PC-3 (cell line): ENCODE data around the gene C10orf95. TPM values are rescaled to one million over a fixed set of nuclear protein-coding genes. Genes with fewer than 3 reads are reported as not detected.

Experiments used
- ATAC-seq: fragments of 200-7000 bp; cut with Tn5 transposase; 2 replicates; pipeline ENCODE4 v1.9.1; 2020; ENCODE audit warnings: mild to moderate bottlenecking, moderate library complexity
- BruUV-seq: library from RNA; stranded (reverse); fragments of 400-500 nt; replicated peaks from 2 replicates; lab custom pipeline; 2021; lab: Mats Ljungman, UMichigan
- CTCF ChIA-PET: fragments of 300-600 bp; sonication (Branson Sonifier 250); formaldehyde crosslinking; loops from one replicate; lab custom pipeline; 2022; ENCODE audit warnings: antibody characterized with exemption; lab: Charles Lee
- POLR2A ChIA-PET: fragments of 300-600 bp; sonication (Branson Sonifier 250); formaldehyde crosslinking; loops from one replicate; lab custom pipeline; 2022; ENCODE audit warnings: antibody characterized with exemption; ENCODE audit not compliant: unreplicated experiment; lab: Charles Lee
- DNase-seq: peaks from one replicate; pipeline ENCODE4 v3.0.0-alpha.2; 2015
- H2AFZ ChIP-seq: fragments of 300-600 bp; sonication (generic); 2 replicates; pipeline ENCODE4 v1.6.0; 2016; ENCODE audit warnings: antibody characterized with exemption, low read length
- H3F3A ChIP-seq: fragments of 300-600 bp; sonication (generic); one replicate; pipeline ENCODE4 v1.6.0; 2017; ENCODE audit warnings: antibody characterized with exemption, low read length, control low read depth, mild to moderate bottlenecking; ENCODE audit not compliant: unreplicated experiment
- H3K27ac ChIP-seq: fragments of 300-600 bp; sonication (generic); 2 replicates; pipeline ENCODE4 v1.5.1; 2016; ENCODE audit warnings: mild to moderate bottlenecking, low read length
- H3K27me3 ChIP-seq: fragments of 300-600 bp; sonication (generic); 2 replicates; pipeline ENCODE4 v1.6.1; 2016; ENCODE audit warnings: low read length, mixed read lengths
- H3K36me3 ChIP-seq: fragments of 300-600 bp; sonication (generic); 2 replicates; pipeline ENCODE4 v1.6.1; 2016; ENCODE audit warnings: low read depth, mixed run types, low read length, mixed read lengths
- H3K4me1 ChIP-seq: fragments of 300-600 bp; sonication (generic); 2 replicates; pipeline ENCODE4 v1.5.1; 2016; ENCODE audit warnings: low read length; ENCODE audit not compliant: insufficient read depth
- H3K4me2 ChIP-seq: fragments of 300-600 bp; sonication (generic); 2 replicates; pipeline ENCODE4 v1.6.0; 2016; ENCODE audit warnings: low read length
- H3K4me3 ChIP-seq: fragments of 300-600 bp; sonication (generic); 2 replicates; pipeline ENCODE4 v1.5.1; 2016; ENCODE audit warnings: mild to moderate bottlenecking, low read length, mixed read lengths
- H3K79me2 ChIP-seq: fragments of 300-600 bp; sonication (generic); 2 replicates; pipeline ENCODE4 v1.6.1; 2017; ENCODE audit warnings: low read length, mixed read lengths
- H3K9ac ChIP-seq: fragments of 300-600 bp; sonication (generic); 2 replicates; pipeline ENCODE4 v1.6.0; 2016; ENCODE audit warnings: mild to moderate bottlenecking, low read length
- H3K9me2 ChIP-seq: fragments of 300-600 bp; sonication (generic); replicated peaks from 2 replicates; pipeline ENCODE4 v1.6.1; 2016; ENCODE audit warnings: mixed run types, low read length, mixed read lengths
- H3K9me3 ChIP-seq: fragments of 300-600 bp; sonication (generic); 2 replicates; pipeline ENCODE4 v1.6.1; 2016; ENCODE audit warnings: low read length, mixed read lengths
- H4K20me1 ChIP-seq: fragments of 300-600 bp; sonication (generic); 2 replicates; pipeline ENCODE4 v1.6.1; 2016; ENCODE audit warnings: low read length, mixed read lengths
- CTCF ChIP-seq: fragments of 300-600 bp; sonication (generic); conservative IDR thresholded peaks from 2 replicates; pipeline ENCODE4 v1.5.1; 2017; ENCODE audit warnings: antibody characterized with exemption, low read depth, mild to moderate bottlenecking, low read length
- EZH2 ChIP-seq: fragments of 300-600 bp; sonication (generic); IDR thresholded peaks from one replicate; pipeline ENCODE4 v1.6.1; 2017; ENCODE audit warnings: antibody characterized with exemption, mild to moderate bottlenecking, low read length; ENCODE audit not compliant: unreplicated experiment
- EZH2phosphoT487 ChIP-seq: fragments of 300-600 bp; sonication (generic); IDR thresholded peaks from 2 replicates; pipeline ENCODE4 v1.6.1; 2018; ENCODE audit warnings: mild to moderate bottlenecking, antibody characterized with exemption, low read length, borderline replicate concordance
- intact Hi-C: fragments of 100-400 bp; cut with micrococcal nuclease; formaldehyde crosslinking; loops from 2 replicates; pipeline ENCODE4 v1.9.0; 2023
- total RNA-seq: library from RNA; depleted of rRNA; stranded (reverse); fragments of >200 nt; gene quantifications from 2 replicates; pipeline ENCODE4 v1.2.3, GENCODE V29; 2014

C10orf95 gene
- total RNA-seq, 1 experiment from 2014 or later = 1.9 TPM

- Histone ChIP-seq H2AFZ (peak within 1 kb of the TSS; percentile 89), H3K4me1 (peaks cover 20% of the 10 kb centered on the region), H3K4me3 (peak within 1 kb of the TSS; percentile 88), H3K36me3 (0 out of 2 replicates have a peak, but pooled peaks cover 4% of the 10 kb centered on the region), H3K9me3 (no peaks in the 10 kb centered on the region), H3K9me2 (no peaks in the 10 kb centered on the region), H4K20me1 (no peaks in the 10 kb centered on the region), H3K79me2 (peaks cover 11% of the 10 kb centered on the region; the same call in 1 of the 2 replicates), H3F3A (no peaks in the 10 kb centered on the region), H3K27ac (peak within 1 kb of the TSS; percentile 53), H3K27me3 (no peaks in the 10 kb centered on the region), H3K4me2 (peak within 1 kb of the TSS; percentile 92), H3K9ac (peak within 1 kb of the TSS; percentile 77)
- no peak for TF ChIP-seq EZH2
- TF ChIP-seq CTCF = no peak
- no peak for TF ChIP-seq EZH2phosphoT487
- TSS peak; percentile 55 for BruUV-seq
- DNase-seq (peak; percentile 94), ATAC-seq (peak; percentile 61)
- intact Hi-C loops = no loop called here
- CTCF ChIA-PET = interaction anchor here (1.0 kb wide), 1 partner anchor 163 kb away, joined by 3 read pairs; no protein-coding TSS in a partner anchor
- POLR2A ChIA-PET = interaction anchor here (0.7 kb wide), 1 partner anchor 348 kb away, joined by 3 read pairs; no protein-coding TSS in a partner anchor
These were observed 30.4 kb downstream of the C10orf95 start, which contains the start of gene FBXL15 for GRCh38 chr10:102420714-102421506. Gene FBXL15 (plus strand): TSS chr10:102420836. CDS start chr10:102421130, 294 bp downstream.

- TF ChIP-seq EZH2 = no peak
- no peak for TF ChIP-seq CTCF
- no peak for TF ChIP-seq EZH2phosphoT487
- Histone ChIP-seq H3K9me3 (no peaks in the 10 kb centered on the region), H3K79me2 (peaks cover 11% of the 10 kb centered on the region; the same call in 1 of the 2 replicates), H3K27me3 (no peaks in the 10 kb centered on the region), H3K4me2 (peak overlapping the region; percentile 92), H3K4me3 (peak overlapping the region; percentile 88), H3K9me2 (no peaks in the 10 kb centered on the region), H3K9ac (peak overlapping the region; percentile 77; the same call in 1 of the 2 replicates), H3F3A (no peaks in the 10 kb centered on the region), H3K4me1 (peaks cover 20% of the 10 kb centered on the region), H4K20me1 (no peaks in the 10 kb centered on the region), H3K27ac (no peak overlapping the region), H2AFZ (peak overlapping the region; percentile 89), H3K36me3 (0 out of 2 replicates have a peak, but pooled peaks cover 4% of the 10 kb centered on the region)
- TSS peak; percentile 59 for BruUV-seq
- CTCF ChIA-PET = interaction anchor here (0.9 to 1.0 kb wide), 2 partner anchors 21 to 164 kb away, joined by 3 read pairs; no protein-coding TSS in a partner anchor
- ATAC-seq (no peak), DNase-seq (no peak)
- intact Hi-C loops = no loop called here
- POLR2A ChIA-PET = interaction anchor here (0.7 kb wide), 1 partner anchor 348 kb away, joined by 3 read pairs; no protein-coding TSS in a partner anchor
These were observed 31.1 kb downstream of the C10orf95 start for GRCh38 chr10:102420181-102420713.
